ENCODE results near the gene RAD21L1.
A peak's percentile ranks its signal among the peaks of the same experiment; 100 is the strongest.

Gene RAD21L1

GRCh38 chr20:1186367-1186991 is 39.4 kb upstream of the RAD21L1 start:
- no peaks in the 10 kb centered on the region for H3K36me3 Mint-ChIP-seq (ENCODE audit: low read depth)
- no peaks in the 10 kb centered on the region for H3K9me3 Mint-ChIP-seq
- H3K4me3 Mint-ChIP-seq = peak overlapping the region; percentile 77 to 84 (median 81)
- H3K27ac Mint-ChIP-seq = no peak overlapping the region
- peaks cover 11% of the 10 kb centered on the region for H3K4me1 Mint-ChIP-seq
- H3K27me3 Mint-ChIP-seq (ENCODE audit: low read depth) = peaks cover 47% of the 10 kb centered on the region
- TF ChIP-seq CTCF (IDR thresholded peaks at IDR 0.05; ENCODE audit: unreplicated experiment in 3 of 3) = no peak

GRCh38 chr20:1187605-1188171 is 38.2 kb upstream of the RAD21L1 start:
- no peak overlapping the region for H3K4me3 Mint-ChIP-seq
- TF ChIP-seq CTCF (IDR thresholded peaks at IDR 0.05; ENCODE audit: unreplicated experiment in 3 of 3) = no peak
- H3K27me3 Mint-ChIP-seq (ENCODE audit: low read depth) = peaks cover 38% of the 10 kb centered on the region
- no peaks in the 10 kb centered on the region for H3K36me3 Mint-ChIP-seq (ENCODE audit: low read depth)
- peaks cover 11% of the 10 kb centered on the region for H3K4me1 Mint-ChIP-seq
- no peaks in the 10 kb centered on the region for H3K9me3 Mint-ChIP-seq
- no peak overlapping the region for H3K27ac Mint-ChIP-seq

- peaks cover 11% of the 10 kb centered on the region for H3K4me1 Mint-ChIP-seq
- H3K27ac Mint-ChIP-seq = no peak overlapping the region
- H3K36me3 Mint-ChIP-seq (ENCODE audit: low read depth) = no peaks in the 10 kb centered on the region
- no peak overlapping the region for H3K4me3 Mint-ChIP-seq
- TF ChIP-seq CTCF (IDR thresholded peaks at IDR 0.05; ENCODE audit: unreplicated experiment in 3 of 3) = no peak
- H3K27me3 Mint-ChIP-seq (ENCODE audit: low read depth) = peaks cover 31% of the 10 kb centered on the region
- no peaks in the 10 kb centered on the region for H3K9me3 Mint-ChIP-seq
Observed at GRCh38 chr20:1188347-1188746, 37.5 kb upstream of the RAD21L1 start.

- no peak overlapping the region for H3K4me3 Mint-ChIP-seq
Observed at GRCh38 chr20:1189827-1190226, 36.0 kb upstream of the RAD21L1 start.

GRCh38 chr20:1190847-1191246 is 35.0 kb upstream of the RAD21L1 start:
- H3K4me3 Mint-ChIP-seq = no peak overlapping the region
- peaks cover 4% of the 10 kb centered on the region for H3K4me1 Mint-ChIP-seq
- TF ChIP-seq CTCF (IDR thresholded peaks at IDR 0.05; ENCODE audit: unreplicated experiment in 3 of 3) = no peak
- H3K27ac Mint-ChIP-seq = no peak overlapping the region
- no peaks in the 10 kb centered on the region for H3K36me3 Mint-ChIP-seq (ENCODE audit: low read depth)
- H3K9me3 Mint-ChIP-seq = no peaks in the 10 kb centered on the region
- peaks cover 20% of the 10 kb centered on the region for H3K27me3 Mint-ChIP-seq (ENCODE audit: low read depth)

More at GRCh38 chr20:1189827-1190226, 36.0 kb upstream of the RAD21L1 start:
- Mint-ChIP-seq H3K36me3 (ENCODE audit: low read depth) (no peaks in the 10 kb centered on the region), H3K27me3 (ENCODE audit: low read depth) (peaks cover 16% of the 10 kb centered on the region), H3K27ac (no peak overlapping the region), H3K9me3 (no peaks in the 10 kb centered on the region), H3K4me1 (peaks cover 5% of the 10 kb centered on the region)
- no peak for TF ChIP-seq CTCF (IDR thresholded peaks at IDR 0.05; ENCODE audit: unreplicated experiment in 3 of 3)

GRCh38 chr20:1191299-1191698 is 34.5 kb upstream of the RAD21L1 start:
- TF ChIP-seq CTCF (IDR thresholded peaks at IDR 0.05; ENCODE audit: unreplicated experiment in 3 of 3) = no peak
- Mint-ChIP-seq H3K27me3 (ENCODE audit: low read depth) (peaks cover 24% of the 10 kb centered on the region), H3K4me1 (no peaks in the 10 kb centered on the region)

More at GRCh38 chr20:1191299-1191698, 34.5 kb upstream of the RAD21L1 start:
- no peaks in the 10 kb centered on the region for H3K36me3 Mint-ChIP-seq (ENCODE audit: low read depth)
- no peak overlapping the region for H3K4me3 Mint-ChIP-seq
- no peaks in the 10 kb centered on the region for H3K9me3 Mint-ChIP-seq
- H3K27ac Mint-ChIP-seq = no peak overlapping the region
